Thyroid gland (tissue), 4 donors: ENCODE data around the gene RPAP2.

Source experiments
- POLR2A ChIP-seq, 2 donors: fragments of 450-650 bp; IDR thresholded peaks; one replicate each; pipeline ENCODE4 v1.6.1; 2017; ENCODE audit warnings: antibody characterized with exemption in 2 of 2, mild to moderate bottlenecking in 2 of 2, moderate library complexity in 1 of 2
- TF ChIP-seq, protein P1 (sequence below), 6 experiments: fragments of 200-600 bp in 3 of 6; fragments of 450-650 bp in 3 of 6; sonication (generic) in 3 of 6; IDR thresholded peaks; one replicate each; pipeline ENCODE4 v1.5.1; 2016 to 2019; ENCODE audit warnings: antibody characterized with exemption in 6 of 6, mild to moderate bottlenecking in 2 of 6, inconsistent platforms in 1 of 6, moderate library complexity in 1 of 6

DNA sequence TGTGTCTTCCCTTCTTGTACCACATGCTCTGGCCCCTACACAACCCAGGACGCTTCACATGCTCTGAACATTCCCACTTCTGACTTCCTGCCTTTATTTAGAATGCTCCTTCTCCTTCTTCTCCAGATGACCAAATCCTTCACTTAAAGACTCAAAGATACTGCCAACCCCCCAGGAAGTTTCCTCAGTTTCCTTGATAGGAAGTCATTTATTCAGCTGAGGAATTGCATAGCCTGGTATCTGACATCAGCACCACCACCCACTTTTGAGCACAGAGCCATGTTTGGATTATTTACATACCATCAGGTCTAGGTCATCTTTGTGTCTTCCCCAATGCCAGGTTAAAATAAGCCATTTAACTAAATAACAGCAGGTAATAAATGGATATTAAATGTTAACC is 145.5 kb downstream of the RPAP2 start:
- TF ChIP-seq, protein P1, sequence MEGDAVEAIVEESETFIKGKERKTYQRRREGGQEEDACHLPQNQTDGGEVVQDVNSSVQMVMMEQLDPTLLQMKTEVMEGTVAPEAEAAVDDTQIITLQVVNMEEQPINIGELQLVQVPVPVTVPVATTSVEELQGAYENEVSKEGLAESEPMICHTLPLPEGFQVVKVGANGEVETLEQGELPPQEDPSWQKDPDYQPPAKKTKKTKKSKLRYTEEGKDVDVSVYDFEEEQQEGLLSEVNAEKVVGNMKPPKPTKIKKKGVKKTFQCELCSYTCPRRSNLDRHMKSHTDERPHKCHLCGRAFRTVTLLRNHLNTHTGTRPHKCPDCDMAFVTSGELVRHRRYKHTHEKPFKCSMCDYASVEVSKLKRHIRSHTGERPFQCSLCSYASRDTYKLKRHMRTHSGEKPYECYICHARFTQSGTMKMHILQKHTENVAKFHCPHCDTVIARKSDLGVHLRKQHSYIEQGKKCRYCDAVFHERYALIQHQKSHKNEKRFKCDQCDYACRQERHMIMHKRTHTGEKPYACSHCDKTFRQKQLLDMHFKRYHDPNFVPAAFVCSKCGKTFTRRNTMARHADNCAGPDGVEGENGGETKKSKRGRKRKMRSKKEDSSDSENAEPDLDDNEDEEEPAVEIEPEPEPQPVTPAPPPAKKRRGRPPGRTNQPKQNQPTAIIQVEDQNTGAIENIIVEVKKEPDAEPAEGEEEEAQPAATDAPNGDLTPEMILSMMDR (IDR thresholded peaks at IDR 0.05) = no peak
- no peak for TF ChIP-seq POLR2A (IDR thresholded peaks at IDR 0.05)
